ENCODE data around the gene ADAMTS12.
"Not testable (repeated sequence)": the region's sequence is repeated elsewhere in the genome, so short reads cannot be mapped to it uniquely, and the experiment has no call there.

The ADAMTS12 gene

DNA sequence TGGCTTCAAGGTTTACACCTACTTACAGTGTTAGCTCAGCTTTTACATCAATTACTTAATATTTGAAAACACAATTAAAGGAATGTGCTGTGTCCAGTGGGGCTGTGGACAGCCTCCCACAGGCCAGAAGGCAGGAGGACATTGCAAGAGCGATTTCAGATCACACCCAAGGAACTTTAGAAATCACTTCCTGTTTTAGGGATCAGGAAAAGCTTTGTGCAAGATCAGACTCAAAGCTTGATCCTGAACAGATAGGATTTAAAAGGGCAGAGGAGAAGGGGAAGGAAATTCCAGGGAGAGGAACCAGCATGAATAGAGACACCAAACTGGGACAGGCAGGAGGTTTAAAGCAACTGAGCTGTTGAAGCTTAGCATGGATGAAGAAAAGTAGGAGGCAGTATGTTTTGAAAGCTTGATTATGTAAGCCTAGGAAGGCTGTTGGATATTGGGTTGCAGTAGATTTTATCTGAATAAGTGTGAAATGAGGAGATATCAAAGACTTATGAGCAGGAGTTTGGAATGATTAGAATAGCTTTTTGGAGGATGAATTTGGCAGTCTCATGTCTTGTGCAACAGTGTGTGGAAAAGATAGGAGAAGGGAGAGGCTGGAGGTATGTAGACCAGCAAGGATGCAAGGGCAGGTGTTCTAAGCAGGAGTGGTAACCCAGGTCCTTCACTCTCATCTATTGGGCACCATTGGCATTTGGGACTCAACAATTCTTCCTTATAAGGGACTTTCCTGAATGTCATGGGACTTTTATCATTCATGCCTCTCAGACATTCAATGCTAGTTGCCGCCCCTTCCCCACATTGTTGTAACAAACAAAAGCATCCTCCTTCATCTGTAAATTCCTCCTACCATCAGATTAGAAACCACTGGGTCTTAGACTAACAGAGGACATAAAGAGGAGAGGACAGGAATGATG lies 327.5 kb downstream of the ADAMTS12 start:
- no peak for FAIRE-seq

GRCh38 chr5:33563530-33563929 lies 328.3 kb downstream of the ADAMTS12 start:
- FAIRE-seq = no peak

- FAIRE-seq = no peak
Observed at GRCh38 chr5:33558489-33558888, 333.3 kb downstream of the ADAMTS12 start.

GRCh38 chr5:33557605-33558004 lies 334.2 kb downstream of the ADAMTS12 start:
- FAIRE-seq = no peak

DNA sequence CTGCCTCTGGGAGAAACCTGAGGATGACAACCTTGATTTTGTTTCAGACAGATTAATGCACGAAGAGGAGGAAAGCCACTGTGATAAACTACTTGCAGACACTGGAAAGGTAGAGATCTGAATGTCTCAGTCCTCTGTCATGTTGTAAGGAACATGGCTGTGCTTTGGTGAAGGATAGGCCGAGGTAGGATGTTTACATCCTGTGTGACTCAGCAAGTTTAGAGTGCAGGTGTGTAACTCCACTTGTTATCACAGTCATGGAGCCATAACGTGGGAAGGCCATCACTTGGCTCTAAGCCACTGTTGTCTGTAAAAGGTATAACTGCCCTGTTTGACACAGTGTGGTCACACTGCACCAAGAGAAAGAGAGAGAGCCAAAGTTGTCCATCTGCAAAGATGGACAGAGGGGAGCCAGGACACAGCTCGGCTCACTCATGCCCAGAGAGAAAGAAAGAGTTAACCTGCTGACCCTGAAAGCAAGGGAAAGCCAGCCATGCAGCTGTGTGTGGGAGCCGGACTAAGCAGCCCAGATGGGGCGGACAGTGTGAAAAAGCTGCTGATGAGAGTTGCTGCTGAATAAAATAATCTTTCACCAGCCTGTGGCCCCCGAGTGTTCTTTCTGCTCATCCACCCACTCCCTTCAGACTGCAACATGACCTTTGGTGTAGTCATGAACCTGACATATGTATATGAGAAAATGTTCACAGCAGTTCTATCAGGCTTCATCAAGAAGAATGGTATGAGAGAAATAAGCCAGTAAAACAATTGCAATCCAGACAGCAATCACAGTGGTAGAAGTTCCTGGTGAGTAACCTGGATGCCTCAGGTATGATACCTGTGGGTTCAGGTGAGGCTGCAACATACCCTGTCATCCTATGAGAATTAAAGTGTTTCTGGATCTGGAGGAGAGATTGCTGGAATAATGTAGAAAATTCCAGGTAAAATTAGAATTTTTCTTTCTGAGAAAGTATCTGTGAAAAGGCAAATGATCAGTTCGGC lies 335.2 kb downstream of the ADAMTS12 start:
- no peak for FAIRE-seq

- no peak for FAIRE-seq
Observed at GRCh38 chr5:33549982-33550567, 341.7 kb downstream of the ADAMTS12 start.

GRCh38 chr5:33539790-33540189 lies 352.0 kb downstream of the ADAMTS12 start:
- not testable (repeated sequence) for FAIRE-seq

GRCh38 chr5:33539212-33539611 lies 352.6 kb downstream of the ADAMTS12 start:
- no peak for FAIRE-seq

GRCh38 chr5:33538201-33538600 lies 353.6 kb downstream of the ADAMTS12 start:
- no peak for FAIRE-seq

- no peak for FAIRE-seq
Observed at GRCh38 chr5:33537240-33537639, 354.6 kb downstream of the ADAMTS12 start.

- FAIRE-seq = no peak
Observed at GRCh38 chr5:33536802-33537201, 355.0 kb downstream of the ADAMTS12 start.

DNA sequence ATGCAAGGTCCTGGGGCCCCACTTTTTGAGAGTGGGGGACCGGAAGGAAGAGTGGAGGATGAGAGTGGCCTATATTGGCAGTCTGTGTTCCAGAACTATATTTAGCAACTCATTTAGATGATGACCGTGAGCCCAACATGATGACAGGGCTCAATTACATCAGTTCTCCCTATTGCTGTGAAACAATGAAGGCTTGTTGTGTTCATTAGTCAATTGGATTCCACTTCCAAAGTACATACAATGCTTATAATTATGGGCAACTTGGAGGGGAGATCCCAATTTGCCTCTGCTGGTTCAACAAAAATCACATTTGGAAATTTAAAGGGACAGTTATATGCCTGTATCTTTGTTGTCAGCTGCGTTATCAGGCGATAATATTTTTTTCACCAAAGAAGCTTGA lies 360.0 kb downstream of the ADAMTS12 start:
- FAIRE-seq = no peak

- no peak for FAIRE-seq
Observed at GRCh38 chr5:33531037-33531298, 360.8 kb downstream of the ADAMTS12 start.

DNA sequence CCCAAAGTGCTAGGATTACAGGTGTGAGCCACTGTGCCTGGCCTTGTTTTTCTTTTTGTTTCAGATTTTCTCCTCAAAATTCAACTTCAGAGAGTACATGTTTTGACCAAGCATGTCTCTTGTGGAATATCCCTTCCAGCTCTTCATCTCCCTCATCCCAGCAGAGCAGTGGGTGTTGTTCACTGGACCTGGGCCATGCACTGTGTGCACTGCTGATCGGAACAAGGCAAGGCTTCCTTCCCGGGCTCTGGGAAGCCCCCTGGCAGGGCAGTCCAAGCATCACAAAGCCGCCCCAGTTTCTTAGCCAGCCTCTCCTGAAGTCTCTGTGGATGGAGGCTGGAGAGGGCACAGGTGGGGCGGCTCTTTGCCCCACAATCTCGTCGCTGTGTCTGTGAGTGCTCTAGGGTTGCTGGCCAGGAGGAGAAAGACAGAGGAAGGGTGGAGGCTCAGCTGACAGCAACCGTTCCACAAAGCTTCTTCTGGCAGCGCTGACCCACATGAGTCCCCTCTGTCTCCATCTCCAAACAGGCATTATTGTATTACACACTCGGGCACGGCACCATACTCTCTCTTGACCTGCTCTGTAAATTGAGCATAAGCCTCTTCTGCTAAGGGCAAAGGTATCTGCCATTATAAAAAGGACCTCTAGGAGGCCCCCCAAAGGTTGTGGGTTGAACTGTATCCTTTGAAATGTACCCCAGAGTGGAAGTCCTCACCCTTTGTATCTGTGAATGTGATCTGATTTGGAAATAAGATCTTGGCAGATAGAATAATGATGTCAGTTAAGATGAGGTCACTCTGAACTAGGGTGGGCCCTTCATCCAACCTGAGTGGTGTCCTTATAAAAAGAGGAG lies 361.4 kb downstream of the ADAMTS12 start:
- no peak for FAIRE-seq

DNA sequence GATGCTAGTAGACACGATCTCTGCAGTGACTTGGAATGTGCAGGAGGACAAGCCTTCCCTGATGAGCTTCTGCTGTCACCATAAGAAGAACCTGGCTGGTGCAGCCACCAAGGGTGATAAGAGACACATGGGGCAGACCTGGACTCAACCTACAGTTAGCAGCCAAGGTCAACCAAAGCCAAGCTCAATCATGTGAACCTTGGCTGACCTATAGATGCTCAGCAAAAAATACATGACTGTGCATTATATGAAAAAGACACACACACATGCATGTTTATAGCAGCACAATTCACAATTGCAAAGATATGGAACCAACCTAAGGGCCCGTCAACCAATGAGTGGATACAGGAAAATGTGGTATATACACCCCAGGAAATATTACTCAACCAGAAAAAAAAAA lies 364.1 kb downstream of the ADAMTS12 start:
- FAIRE-seq = no peak

DNA sequence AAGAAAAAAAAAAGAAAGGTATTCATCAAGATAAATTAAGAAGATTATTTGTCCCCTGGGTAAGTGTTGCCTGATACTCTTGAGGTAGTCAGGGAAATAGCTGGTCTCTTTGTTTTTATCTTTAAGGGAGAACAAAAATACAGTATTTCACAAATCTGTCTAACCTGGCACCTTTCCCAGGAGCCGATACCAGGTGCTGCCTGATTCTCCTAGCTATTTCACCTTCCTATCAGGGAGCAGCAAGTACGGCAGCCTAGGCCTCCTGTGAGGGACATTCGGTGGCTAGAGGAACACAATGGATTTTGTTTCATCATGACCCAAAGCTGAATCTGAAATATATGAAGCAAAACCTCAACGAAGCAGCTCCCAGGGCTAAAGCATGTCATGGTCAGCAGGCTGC lies 365.0 kb downstream of the ADAMTS12 start:
- no peak for FAIRE-seq

- no peak for FAIRE-seq
Observed at GRCh38 chr5:33524476-33524875, 367.3 kb downstream of the ADAMTS12 start.

GRCh38 chr5:33523208-33523771 lies 368.5 kb downstream of the ADAMTS12 start:
- no peak for FAIRE-seq

DNA sequence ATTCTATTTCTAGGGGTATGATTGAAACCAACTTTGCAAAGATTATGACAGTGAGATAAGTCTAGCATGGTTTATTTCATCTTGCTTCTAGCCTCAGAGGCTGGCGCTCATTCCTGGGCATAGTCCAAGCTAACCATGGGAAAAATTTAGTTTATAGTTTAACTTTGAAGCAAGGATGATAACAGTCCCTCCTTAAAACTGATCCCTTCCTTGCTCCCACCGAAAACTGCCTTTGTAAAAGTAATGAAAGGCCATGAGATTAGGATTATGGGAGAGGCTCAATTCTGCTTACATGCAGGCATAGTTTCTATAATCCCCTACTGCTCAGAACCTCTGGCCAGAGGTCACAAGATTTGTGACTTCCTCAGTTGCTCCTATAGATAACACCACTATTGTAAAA lies 375.4 kb downstream of the ADAMTS12 start:
- FAIRE-seq = no peak

- FAIRE-seq = not testable (repeated sequence)
Observed at GRCh38 chr5:33515366-33515765, 376.4 kb downstream of the ADAMTS12 start.

GRCh38 chr5:33513462-33514185 lies 378.2 kb downstream of the ADAMTS12 start:
- FAIRE-seq = no peak

Measured in G401.6 (cell line).